Peyer's patch (tissue), 4 donors: ENCODE measurements around the gene RNASEH2A.

Source experiments
- CTCF ChIP-seq, 6 experiments: fragments of 450-650 bp in 4 of 6; fragments of 200-600 bp in 2 of 6; sonication (generic) in 1 of 6; IDR thresholded peaks; one replicate each; pipeline ENCODE4 v1.5.1; 2017 to 2019; ENCODE audit warnings: antibody characterized with exemption in 6 of 6, mild to moderate bottlenecking in 3 of 6, moderate library complexity in 1 of 6
- POLR2A ChIP-seq, 2 donors: fragments of 450-650 bp; IDR thresholded peaks; one replicate each; pipeline ENCODE4 v1.5.1; 2017; ENCODE audit warnings: antibody characterized with exemption in 2 of 2, mild to moderate bottlenecking in 2 of 2, moderate library complexity in 2 of 2

- TF ChIP-seq CTCF (IDR thresholded peaks at IDR 0.05) (peak in 2 of 6 experiments; percentile 5 to 11), POLR2A (IDR thresholded peaks at IDR 0.05) (peak; percentile 38 to 53)
These were observed 14.1 kb upstream of the RNASEH2A start for GRCh38 chr19:12792051-12792852.
